ENCODE results near the gene SRL. TPM values are rescaled to one million over a fixed set of nuclear protein-coding genes. Genes with fewer than 3 reads are reported as not detected.

SRL gene
- total and polyA plus RNA-seq, 2 of the 13 experiments (the other 11 are each of a cell fraction or from before 2014, with no cell fraction given) = 0.05 TPM; not detected in 1

GRCh38 chr16:4261557-4262172, 19.8 kb upstream of the SRL start (continued):
- TF ChIP-seq HMGXB4 (CRISPR knock-in tag; IDR thresholded peaks at IDR 0.05; ENCODE audit: borderline replicate concordance in 1 of 2, low read depth in 1 of 2) (0 out of 4 replicates have a peak, but pooled peaks of 1 of the 2 experiments have one; percentile 25), BCL3 (CRISPR knock-in tag; IDR thresholded peaks at IDR 0.05) (peak; percentile 32; the same call in 1 of the 2 replicates), HDAC1 (CRISPR knock-in tag; IDR thresholded peaks at IDR 0.05) (no peak), STAG1 (CRISPR knock-in tag; IDR thresholded peaks at IDR 0.05) (peak; percentile 81), HMGA1 (CRISPR knock-in tag; conservative IDR thresholded peaks at IDR 0.05) (no peak), ZNF280D (CRISPR knock-in tag; IDR thresholded peaks at IDR 0.05) (0 out of 2 replicates have a peak, but pooled peaks have one; percentile 24), BCL6 (CRISPR knock-in tag; IDR thresholded peaks at IDR 0.05) (no peak), ZBTB38 (CRISPR knock-in tag; IDR thresholded peaks at IDR 0.05) (peak; percentile 99), ARID5B (CRISPR knock-in tag; IDR thresholded peaks at IDR 0.05) (no peak), ZNF10 (CRISPR knock-in tag; IDR thresholded peaks at IDR 0.05; ENCODE audit: borderline replicate concordance, low read depth) (no peak)

All from HepG2 (cell line).